ENCODE results near the gene PCCA. TPM values are rescaled to one million over a fixed set of nuclear protein-coding genes. Genes with fewer than 3 reads are reported as not detected.
"Not testable (repeated sequence)": the region's sequence is repeated elsewhere in the genome, so short reads cannot be mapped to it uniquely, and the experiment has no call there.

PCCA gene
- polyA plus RNA-seq, 1 of the 3 experiments (the other 2 are of a cell fraction): 7.3 TPM

GRCh38 chr13:100223966-100224530, 135.2 kb downstream of the PCCA start:
- H3K36me3 ChIP-seq (replicated peaks in 1 of 2; ENCODE audit: control insufficient read depth in 1 of 2, insufficient read depth in 2 of 2, low read length in 1 of 2); H3K27ac ChIP-seq (ENCODE audit: low read depth in 2 of 2, low read length in 1 of 2); H3K9me2 ChIP-seq; H3K4me3 ChIP-seq (ENCODE audit: low read depth in 2 of 2, low read length in 1 of 2); H3K27me3 ChIP-seq (ENCODE audit: insufficient read depth); H3K9ac ChIP-seq; H4K20me1 ChIP-seq (ENCODE audit: insufficient read depth); H3K4me2 ChIP-seq; H3K79me2 ChIP-seq (ENCODE audit: insufficient read depth); DNase-seq; H3K4me1 ChIP-seq (ENCODE audit: control insufficient read depth in 1 of 2, insufficient read depth in 2 of 2, low read depth in 1 of 2, low read length in 1 of 2); POLR2A ChIA-PET; H3K9me3 ChIP-seq; H2AFZ ChIP-seq (ENCODE audit: low read depth); H3F3A ChIP-seq (replicated peaks; ENCODE audit: insufficient read depth): not testable (repeated sequence)
- 94% methylated on average over 7 of the region's 30 CpGs for WGBS (ENCODE audit: low lambda C conversion rate)
- CTCF ChIA-PET: interaction anchor here (0.6 to 1.7 kb wide), 4 partner anchors 9 to 196 kb away, joined by 3 to 9 read pairs (median 4); no protein-coding TSS in a partner anchor

- no peak overlapping the region for H2AFZ ChIP-seq (ENCODE audit: low read depth)
- ChIA-PET POLR2A (no interaction called here), CTCF (interaction anchor here (6.7 kb wide), 1 partner anchor 573 kb away, joined by 63 read pairs; no protein-coding TSS in a partner anchor)
- no peak overlapping the region for H3K4me3 ChIP-seq (ENCODE audit: low read depth in 2 of 2, low read length in 1 of 2)
- H4K20me1 ChIP-seq (ENCODE audit: insufficient read depth): no peaks in the 10 kb centered on the region
- H3K9me2 ChIP-seq: no peaks in the 10 kb centered on the region
- H3K27me3 ChIP-seq (ENCODE audit: insufficient read depth): no peaks in the 10 kb centered on the region
- no peaks in the 10 kb centered on the region for H3F3A ChIP-seq (replicated peaks; ENCODE audit: insufficient read depth)
- no peaks in the 10 kb centered on the region for H3K79me2 ChIP-seq (ENCODE audit: insufficient read depth)
- no peak overlapping the region for H3K4me2 ChIP-seq
- TF ChIP-seq ZBTB33 (IDR thresholded peaks at IDR 0.05; ENCODE audit: borderline replicate concordance, low read depth): no peak
- TF ChIP-seq EZH2phosphoT487 (IDR thresholded peaks at IDR 0.05; ENCODE audit: borderline replicate concordance, low read depth): no peak
- TF ChIP-seq USF2 (IDR thresholded peaks at IDR 0.05; ENCODE audit: borderline replicate concordance, low read depth, low read length): no peak
- TF ChIP-seq POLR2AphosphoS5 (IDR thresholded peaks at IDR 0.05; ENCODE audit: low read depth, low read length): no peak
- TF ChIP-seq RFX5 (IDR thresholded peaks at IDR 0.05; ENCODE audit: low read length): no peak
- TF ChIP-seq ELF1 (IDR thresholded peaks at IDR 0.05): no peak
- TF ChIP-seq CTCF (IDR thresholded peaks at IDR 0.05): no peak
- TF ChIP-seq REST (IDR thresholded peaks at IDR 0.05; ENCODE audit: low read depth, low read length): no peak
- TF ChIP-seq GABPA (IDR thresholded peaks at IDR 0.05; ENCODE audit: low read depth): no peak
- no peak for TF ChIP-seq GATA2 (CRISPR knock-in tag; IDR thresholded peaks at IDR 0.05)
- TF ChIP-seq TAF1 (IDR thresholded peaks at IDR 0.05; ENCODE audit: borderline replicate concordance, low read depth, low read length): no peak
- TF ChIP-seq PBX3 (IDR thresholded peaks at IDR 0.05): no peak
- TF ChIP-seq MXI1 (IDR thresholded peaks at IDR 0.05; ENCODE audit: low read depth, low read length): no peak
- no peak overlapping the region for H3K9ac ChIP-seq
- WGBS (ENCODE audit: low lambda C conversion rate): 95% methylated on average over 7 of the region's 7 CpGs
- no peak for DNase-seq
- H3K36me3 ChIP-seq (replicated peaks in 1 of 2; ENCODE audit: control insufficient read depth in 1 of 2, insufficient read depth in 2 of 2, low read length in 1 of 2): no peaks in the 10 kb centered on the region
- H3K27ac ChIP-seq (ENCODE audit: low read depth in 2 of 2, low read length in 1 of 2): no peak overlapping the region
- no peaks in the 10 kb centered on the region for H3K9me3 ChIP-seq
- no peaks in the 10 kb centered on the region; a peak in 1 of 4 replicates for H3K4me1 ChIP-seq (ENCODE audit: control insufficient read depth in 1 of 2, insufficient read depth in 2 of 2, low read depth in 1 of 2, low read length in 1 of 2)
These were observed 140.7 kb downstream of the PCCA start for GRCh38 chr13:100229603-100230002.
